Measurements from ENCODE around the gene MARCHF10. TPM values are rescaled to one million over a fixed set of nuclear protein-coding genes. Genes with fewer than 3 reads are reported as not detected.

The MARCHF10 gene
- total RNA-seq, 3 donors from 2014 or later, result 0.35 TPM; not detected in 2

DNA sequence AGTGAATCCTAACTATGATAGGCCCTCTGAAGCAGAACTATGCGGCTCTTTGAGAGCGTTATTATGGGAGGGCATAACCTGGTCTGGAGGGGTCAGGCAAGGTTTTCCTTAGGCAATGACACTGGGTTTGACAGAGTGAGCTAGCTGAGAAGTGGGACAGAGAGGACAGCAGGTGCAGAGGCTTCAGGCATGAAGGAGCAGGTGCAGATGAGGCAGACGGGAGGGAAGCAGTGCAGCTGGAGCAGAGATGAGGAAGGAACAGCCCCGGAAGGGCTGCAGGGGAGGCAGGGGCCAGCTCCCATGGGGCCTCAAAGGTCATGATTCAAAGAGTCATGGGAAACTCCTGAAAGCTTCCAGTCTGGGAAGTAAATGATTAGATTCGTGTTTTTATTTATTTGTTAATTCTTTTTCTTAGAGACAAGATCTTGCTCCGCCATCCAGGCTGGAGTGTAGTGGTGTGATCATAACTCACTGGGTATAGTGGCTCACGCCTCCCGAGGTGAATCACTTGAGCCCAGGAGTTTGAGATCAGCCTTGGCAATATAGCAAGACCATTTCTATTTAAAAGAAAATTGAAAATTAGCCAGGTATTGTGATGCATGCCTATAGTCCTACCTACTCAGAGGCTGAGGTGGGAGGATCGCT is 5.4 kb downstream of the MARCHF10 start:
- intact Hi-C loops (cut with DNase I, micrococcal nuclease), result no loop called here
- Histone ChIP-seq H3K36me3 (ENCODE audit: low read depth) (no peaks in the 10 kb centered on the region), H3K9me3 (no peaks in the 10 kb centered on the region), H3K4me3 (no peak overlapping the region), H3K4me1 (ENCODE audit: low read depth) (peaks cover under 1% of the 10 kb centered on the region)
- DNase-seq, result no peak
- TF ChIP-seq, protein P1, sequence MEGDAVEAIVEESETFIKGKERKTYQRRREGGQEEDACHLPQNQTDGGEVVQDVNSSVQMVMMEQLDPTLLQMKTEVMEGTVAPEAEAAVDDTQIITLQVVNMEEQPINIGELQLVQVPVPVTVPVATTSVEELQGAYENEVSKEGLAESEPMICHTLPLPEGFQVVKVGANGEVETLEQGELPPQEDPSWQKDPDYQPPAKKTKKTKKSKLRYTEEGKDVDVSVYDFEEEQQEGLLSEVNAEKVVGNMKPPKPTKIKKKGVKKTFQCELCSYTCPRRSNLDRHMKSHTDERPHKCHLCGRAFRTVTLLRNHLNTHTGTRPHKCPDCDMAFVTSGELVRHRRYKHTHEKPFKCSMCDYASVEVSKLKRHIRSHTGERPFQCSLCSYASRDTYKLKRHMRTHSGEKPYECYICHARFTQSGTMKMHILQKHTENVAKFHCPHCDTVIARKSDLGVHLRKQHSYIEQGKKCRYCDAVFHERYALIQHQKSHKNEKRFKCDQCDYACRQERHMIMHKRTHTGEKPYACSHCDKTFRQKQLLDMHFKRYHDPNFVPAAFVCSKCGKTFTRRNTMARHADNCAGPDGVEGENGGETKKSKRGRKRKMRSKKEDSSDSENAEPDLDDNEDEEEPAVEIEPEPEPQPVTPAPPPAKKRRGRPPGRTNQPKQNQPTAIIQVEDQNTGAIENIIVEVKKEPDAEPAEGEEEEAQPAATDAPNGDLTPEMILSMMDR (IDR thresholded peaks at IDR 0.05), result no peak
- ATAC-seq, result no peak

DNA sequence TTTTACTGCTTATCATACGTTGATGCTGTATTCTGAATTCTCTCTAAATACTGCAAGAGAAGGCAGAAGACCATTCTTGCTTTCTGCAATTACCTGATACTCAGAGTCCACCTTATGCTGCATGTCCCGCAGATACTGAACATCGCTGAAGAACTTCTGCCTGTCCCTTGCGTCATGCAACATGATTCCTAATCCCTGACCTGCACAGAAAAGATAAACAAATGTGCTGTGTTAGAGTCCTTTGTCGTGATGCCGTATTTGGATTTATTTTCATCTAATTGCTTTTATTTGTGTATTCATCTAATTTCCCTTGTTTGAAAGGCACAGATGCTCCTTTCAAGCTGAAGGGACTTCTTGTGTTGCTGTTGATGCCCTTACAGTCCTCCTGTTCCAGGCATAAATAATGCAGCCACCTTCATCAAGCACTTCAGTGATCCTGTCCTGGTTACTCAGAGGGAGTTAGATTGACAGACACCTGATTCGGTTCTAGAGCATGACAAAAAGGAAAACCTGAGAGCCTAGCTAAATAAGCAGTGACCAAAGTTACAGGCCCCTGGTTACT is 6.5 kb downstream of the MARCHF10 start:
- Histone ChIP-seq H3K9me3 (no peaks in the 10 kb centered on the region), H3K4me3 (no peak overlapping the region), H3K36me3 (ENCODE audit: low read depth) (no peaks in the 10 kb centered on the region), H3K4me1 (ENCODE audit: low read depth) (no peaks in the 10 kb centered on the region)
- intact Hi-C loops (cut with DNase I, micrococcal nuclease), result no loop called here
- no peak for DNase-seq
- ATAC-seq, result no peak
- TF ChIP-seq, protein P1 (IDR thresholded peaks at IDR 0.05), result no peak

DNA sequence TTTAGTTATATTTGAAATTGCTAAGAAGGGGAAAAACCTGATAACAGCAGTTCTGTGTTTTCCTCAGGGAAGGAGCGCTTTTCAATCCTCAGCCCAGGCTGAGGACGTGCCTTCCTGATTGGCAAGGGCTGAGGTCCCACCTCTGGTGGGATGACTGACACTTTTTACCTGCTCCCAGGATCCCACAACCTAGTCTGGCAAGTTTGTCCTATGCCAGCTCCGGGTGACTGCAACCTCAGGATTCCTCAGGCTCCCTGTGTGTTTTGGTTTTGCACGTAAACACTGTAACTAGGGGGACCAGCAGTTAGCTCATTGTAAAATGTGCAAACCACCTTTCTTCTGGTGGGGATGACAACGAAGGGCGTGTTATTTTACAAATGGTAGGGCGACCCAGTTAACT is 7.5 kb downstream of the MARCHF10 start:
- TF ChIP-seq, protein P1 (IDR thresholded peaks at IDR 0.05), result no peak
- no peak for DNase-seq
- intact Hi-C loops (cut with DNase I, micrococcal nuclease), result no loop called here
- H3K4me3 ChIP-seq, result no peak overlapping the region
- no peaks in the 10 kb centered on the region for H3K36me3 ChIP-seq (ENCODE audit: low read depth)
- ATAC-seq, result peak; percentile 55
- no peaks in the 10 kb centered on the region for H3K9me3 ChIP-seq
- H3K4me1 ChIP-seq (ENCODE audit: low read depth), result no peaks in the 10 kb centered on the region

DNA sequence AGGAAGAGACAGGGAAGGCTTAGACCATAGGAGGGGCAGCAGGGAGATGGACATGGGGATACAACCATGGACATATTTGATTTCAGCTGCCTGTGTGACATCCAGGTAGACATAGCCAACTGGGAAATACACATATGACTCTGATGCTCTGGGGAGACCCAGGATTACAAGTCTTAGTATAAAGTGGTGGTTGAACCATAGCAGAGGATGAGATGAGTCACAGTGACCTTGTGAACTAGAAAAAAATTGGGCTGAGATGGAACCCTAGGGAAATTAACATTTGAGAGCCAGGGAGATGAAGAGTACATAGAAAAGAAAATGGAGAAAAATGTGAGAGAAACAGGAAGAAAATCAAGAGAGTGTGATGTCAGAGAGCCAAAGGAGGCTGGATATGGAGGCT is 10.2 kb downstream of the MARCHF10 start:
- DNase-seq (no peak), ATAC-seq (no peak)
- H3K4me3 ChIP-seq, result no peak overlapping the region
- no peaks in the 10 kb centered on the region for H3K36me3 ChIP-seq (ENCODE audit: low read depth)
- H3K4me1 ChIP-seq (ENCODE audit: low read depth), result no peaks in the 10 kb centered on the region
- TF ChIP-seq, protein P1 (IDR thresholded peaks at IDR 0.05), result no peak
- intact Hi-C loops (cut with DNase I, micrococcal nuclease), result no loop called here
- H3K9me3 ChIP-seq, result no peaks in the 10 kb centered on the region

DNA sequence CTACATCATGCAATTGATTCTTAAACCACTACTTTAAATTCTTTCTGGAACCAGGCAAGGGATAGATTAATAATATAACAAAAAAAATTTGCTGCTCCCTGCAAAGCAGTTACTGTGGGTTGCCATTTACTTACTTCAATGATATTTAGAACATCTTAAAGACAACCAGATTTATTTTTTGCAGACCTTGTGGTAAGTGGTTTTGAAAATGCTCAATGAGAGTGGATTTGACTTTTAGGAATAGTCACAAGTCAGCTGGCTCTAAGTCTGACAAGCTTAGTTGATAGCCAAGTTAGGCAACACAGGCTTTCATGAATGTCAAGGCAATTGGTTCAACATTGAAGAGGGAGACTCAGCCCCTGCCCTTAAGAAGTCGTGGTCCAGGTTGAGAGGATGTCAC is 11.8 kb downstream of the MARCHF10 start:
- H3K9me3 ChIP-seq, result no peaks in the 10 kb centered on the region
- no peaks in the 10 kb centered on the region for H3K36me3 ChIP-seq (ENCODE audit: low read depth)
- H3K4me3 ChIP-seq, result no peak overlapping the region
- ATAC-seq, result no peak
- TF ChIP-seq, protein P1 (IDR thresholded peaks at IDR 0.05), result no peak
- H3K4me1 ChIP-seq (ENCODE audit: low read depth), result no peaks in the 10 kb centered on the region
- intact Hi-C loops (cut with DNase I, micrococcal nuclease), result no loop called here
- DNase-seq, result no peak

DNA sequence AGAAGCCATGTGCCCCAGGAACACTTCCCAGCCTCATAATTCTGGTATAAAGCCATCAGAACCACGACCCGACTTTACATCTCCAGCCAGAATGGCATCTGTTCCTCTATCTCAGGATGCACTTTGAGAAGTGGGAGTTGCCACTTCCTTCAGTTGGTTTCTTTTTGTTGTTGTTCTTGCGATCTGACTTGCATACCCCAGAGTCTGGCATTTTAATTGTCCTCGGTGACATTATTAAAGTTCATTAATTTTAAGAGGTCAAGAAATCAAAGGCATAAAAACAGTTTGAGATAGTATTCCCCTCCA is 13.5 kb downstream of the MARCHF10 start:
- intact Hi-C loops (cut with DNase I, micrococcal nuclease), result no loop called here
- DNase-seq, result no peak
- no peak for ATAC-seq
- Histone ChIP-seq H3K4me3 (no peak overlapping the region), H3K4me1 (ENCODE audit: low read depth) (no peaks in the 10 kb centered on the region), H3K9me3 (no peaks in the 10 kb centered on the region), H3K36me3 (ENCODE audit: low read depth) (no peaks in the 10 kb centered on the region)
- TF ChIP-seq, protein P1 (IDR thresholded peaks at IDR 0.05), result no peak
